ENCODE results near the gene PFDN6. TPM values are rescaled to one million over a fixed set of nuclear protein-coding genes. Genes with fewer than 3 reads are reported as not detected.

PFDN6 gene
- total RNA-seq, 3 donors from 2014 or later (not counting 1 experiment from before 2014, with no cell fraction given) = 19.2 to 26.5 (median 22.7) TPM

DNA sequence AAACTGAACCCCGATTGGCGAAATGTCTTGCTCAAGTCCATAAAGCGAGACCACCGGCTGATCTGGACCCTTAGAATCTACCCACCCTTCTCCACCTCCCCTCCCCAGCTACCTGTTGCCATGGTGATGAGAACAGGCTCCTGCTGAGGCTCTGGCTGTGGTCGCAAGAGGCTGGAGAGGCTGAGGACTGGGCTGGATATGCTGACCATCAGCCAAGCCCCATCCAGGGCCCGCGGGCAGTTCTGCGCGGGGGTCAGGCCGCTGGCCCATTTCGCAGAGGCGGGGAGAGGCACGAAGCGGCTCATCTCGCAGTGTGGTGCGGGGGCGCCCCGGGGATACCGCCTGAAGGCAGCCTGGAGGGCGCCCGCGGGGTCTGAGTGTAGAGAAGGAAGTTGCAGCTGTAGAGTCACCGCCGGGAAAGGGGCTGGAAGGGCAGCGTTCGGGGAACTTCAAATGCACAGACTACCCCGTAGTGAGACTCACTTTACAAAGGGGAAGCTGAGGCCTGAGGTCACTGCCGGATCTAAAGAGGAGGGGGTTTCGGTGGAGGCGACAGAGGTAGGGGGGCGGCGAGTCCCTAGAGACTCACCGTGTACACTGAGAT lies 23.8 kb downstream of the PFDN6 start:
- H3K9me3 ChIP-seq (ENCODE audit: control insufficient read depth, insufficient read depth, low read length) = no peaks in the 10 kb centered on the region
- ATAC-seq (peak in 2 of 3 donors; percentile 1 to 2), DNase-seq (peak; percentile 52 to 63)
- H3K4me1 ChIP-seq (ENCODE audit: control insufficient read depth, insufficient read depth, low read length) = peaks cover 52% of the 10 kb centered on the region
- H3K4me3 ChIP-seq (ENCODE audit: low read length) = peak overlapping the region; percentile 91
- no peaks in the 10 kb centered on the region for H3K27me3 Mint-ChIP-seq (ENCODE audit: low read depth in 2 of 2)
- H3K9me3 Mint-ChIP-seq = no peaks in the 10 kb centered on the region
- peak overlapping the region; percentile 96 for H3K4me3 Mint-ChIP-seq
- peak overlapping the region; percentile 98 for H3K27ac ChIP-seq (ENCODE audit: low read length)
- TF ChIP-seq, protein P1, sequence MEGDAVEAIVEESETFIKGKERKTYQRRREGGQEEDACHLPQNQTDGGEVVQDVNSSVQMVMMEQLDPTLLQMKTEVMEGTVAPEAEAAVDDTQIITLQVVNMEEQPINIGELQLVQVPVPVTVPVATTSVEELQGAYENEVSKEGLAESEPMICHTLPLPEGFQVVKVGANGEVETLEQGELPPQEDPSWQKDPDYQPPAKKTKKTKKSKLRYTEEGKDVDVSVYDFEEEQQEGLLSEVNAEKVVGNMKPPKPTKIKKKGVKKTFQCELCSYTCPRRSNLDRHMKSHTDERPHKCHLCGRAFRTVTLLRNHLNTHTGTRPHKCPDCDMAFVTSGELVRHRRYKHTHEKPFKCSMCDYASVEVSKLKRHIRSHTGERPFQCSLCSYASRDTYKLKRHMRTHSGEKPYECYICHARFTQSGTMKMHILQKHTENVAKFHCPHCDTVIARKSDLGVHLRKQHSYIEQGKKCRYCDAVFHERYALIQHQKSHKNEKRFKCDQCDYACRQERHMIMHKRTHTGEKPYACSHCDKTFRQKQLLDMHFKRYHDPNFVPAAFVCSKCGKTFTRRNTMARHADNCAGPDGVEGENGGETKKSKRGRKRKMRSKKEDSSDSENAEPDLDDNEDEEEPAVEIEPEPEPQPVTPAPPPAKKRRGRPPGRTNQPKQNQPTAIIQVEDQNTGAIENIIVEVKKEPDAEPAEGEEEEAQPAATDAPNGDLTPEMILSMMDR (IDR thresholded peaks at IDR 0.05) = no peak
- H3K27me3 ChIP-seq (ENCODE audit: control insufficient read depth, insufficient read depth, low read length) = no peaks in the 10 kb centered on the region
- H3K27ac Mint-ChIP-seq = peak overlapping the region; percentile 98 to 99
- H3K36me3 Mint-ChIP-seq = peaks cover 3% of the 10 kb centered on the region
- peaks cover 16% of the 10 kb centered on the region for H3K36me3 ChIP-seq (ENCODE audit: control insufficient read depth, insufficient read depth, low read length)
- peaks cover 38 to 74% of the 10 kb centered on the region in 2 donors for H3K4me1 Mint-ChIP-seq
- intact Hi-C loops (cut with micrococcal nuclease) = loop anchor here (2.0 kb wide), 2 partner anchors 14 to 106 kb away; partner anchors contain the start of genes CUTA and RGL2
- under 1% methylated on average over 33 of the region's 33 CpGs for WGBS (ENCODE audit: insufficient coverage)

DNA sequence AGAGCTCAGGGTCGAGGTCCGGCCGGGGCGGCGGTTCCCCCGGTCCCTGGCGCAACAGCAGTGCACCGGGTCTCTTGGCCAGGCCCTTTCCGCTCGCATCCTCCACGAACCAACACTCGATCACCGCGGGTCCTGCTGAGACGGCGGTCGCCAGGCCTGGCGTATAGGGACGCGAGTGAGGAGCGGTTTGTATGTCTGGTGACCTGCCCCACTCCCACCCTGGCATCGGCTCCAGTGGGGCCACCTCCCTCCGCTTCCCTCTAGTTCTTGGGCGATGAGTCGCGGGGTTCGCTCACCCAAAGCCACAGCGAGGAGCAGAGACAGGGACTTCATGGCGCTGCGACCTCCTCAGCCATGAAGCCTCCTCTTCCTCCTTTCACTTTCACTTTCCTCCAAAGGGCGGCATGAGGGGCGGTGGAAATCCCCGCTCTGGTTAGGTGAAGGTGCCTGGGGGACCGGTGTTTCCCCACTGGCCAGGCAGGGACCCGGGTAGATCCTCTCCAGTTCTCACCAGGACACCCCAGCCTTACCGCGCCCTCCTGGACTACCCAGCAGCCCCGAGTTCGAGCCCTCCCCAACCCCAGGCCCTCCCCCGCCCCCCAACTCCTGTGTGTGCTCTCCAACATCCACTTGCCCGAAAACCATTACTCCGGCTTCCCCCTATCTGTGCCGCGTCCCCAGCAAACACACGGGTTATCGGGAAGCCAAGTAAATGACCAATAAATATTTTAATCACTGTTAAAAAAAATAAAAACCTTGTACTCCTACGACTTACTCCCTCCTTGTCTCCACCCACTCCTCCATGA lies 24.5 kb downstream of the PFDN6 start, which contains the start of gene TAPBP:
Gene TAPBP, minus strand, starts transcription at position 370 of the 806 bp plus-strand sequence. Its CDS starts 37 bp downstream, at position 333.
- TF ChIP-seq, protein P1 (IDR thresholded peaks at IDR 0.05) = no peak
- H3K36me3 ChIP-seq (ENCODE audit: control insufficient read depth, insufficient read depth, low read length) = peaks cover 17% of the 10 kb centered on the region
- H3K4me1 ChIP-seq (ENCODE audit: control insufficient read depth, insufficient read depth, low read length) = peaks cover 59% of the 10 kb centered on the region
- under 1% methylated on average over 43 of the region's 47 CpGs for WGBS (ENCODE audit: insufficient coverage)
- no peaks in the 10 kb centered on the region for H3K27me3 ChIP-seq (ENCODE audit: control insufficient read depth, insufficient read depth, low read length)
- Mint-ChIP-seq H3K27ac (peak within 1 kb of the TSS; percentile 98 to 99), H3K27me3 (ENCODE audit: low read depth in 2 of 2) (no peaks in the 10 kb centered on the region), H3K4me1 (peaks cover 40 to 74% of the 10 kb centered on the region in 2 donors), H3K9me3 (no peaks in the 10 kb centered on the region), H3K4me3 (peak within 1 kb of the TSS; percentile 96), H3K36me3 (peaks cover 10% of the 10 kb centered on the region)
- H3K4me3 ChIP-seq (ENCODE audit: low read length) = peak within 1 kb of the TSS; percentile 91
- DNase-seq (peak; percentile 84 to 96), ATAC-seq (peak; percentile 56 to 73 (median 68))
- no peaks in the 10 kb centered on the region for H3K9me3 ChIP-seq (ENCODE audit: control insufficient read depth, insufficient read depth, low read length)
- peak within 1 kb of the TSS; percentile 98 for H3K27ac ChIP-seq (ENCODE audit: low read length)
- intact Hi-C loops (cut with micrococcal nuclease) = loop anchor here (1.0 to 2.0 kb wide), 4 partner anchors 15 to 105 kb away; partner anchors contain the start of genes B3GALT4, CUTA, KIFC1 and RGL2

DNA sequence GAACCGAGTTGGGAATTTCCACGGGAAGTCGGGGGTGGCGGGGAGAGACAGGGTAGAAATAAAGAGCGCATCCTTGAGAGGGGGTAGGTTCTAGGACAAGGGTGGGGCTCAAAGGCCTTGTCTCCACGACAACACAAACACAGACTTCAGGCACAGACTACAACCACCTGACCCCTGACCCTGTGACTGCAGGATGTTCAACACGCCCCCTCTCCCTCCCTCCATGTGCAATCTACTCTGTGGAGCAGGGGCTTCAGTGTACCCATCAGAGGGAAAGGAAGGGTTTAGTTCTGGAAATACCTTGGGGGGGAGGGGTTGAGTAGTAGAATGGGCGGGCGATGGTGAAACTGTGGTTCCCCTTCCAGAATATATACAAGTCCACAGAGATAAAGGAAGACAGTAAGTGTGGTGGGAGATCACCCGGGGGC lies 25.1 kb downstream of the PFDN6 start:
- peaks cover 46 to 80% of the 10 kb centered on the region in 2 donors for H3K4me1 Mint-ChIP-seq
- ATAC-seq (peak; percentile 32 to 52 (median 40)), DNase-seq (peak; percentile 55 to 93)
- Histone ChIP-seq H3K4me3 (ENCODE audit: low read length) (peak overlapping the region; percentile 91), H3K27me3 (ENCODE audit: control insufficient read depth, insufficient read depth, low read length) (no peaks in the 10 kb centered on the region), H3K36me3 (ENCODE audit: control insufficient read depth, insufficient read depth, low read length) (peaks cover 23% of the 10 kb centered on the region), H3K4me1 (ENCODE audit: control insufficient read depth, insufficient read depth, low read length) (peaks cover 66% of the 10 kb centered on the region), H3K9me3 (ENCODE audit: control insufficient read depth, insufficient read depth, low read length) (no peaks in the 10 kb centered on the region), H3K27ac (ENCODE audit: low read length) (peak overlapping the region; percentile 98)
- H3K36me3 Mint-ChIP-seq = peaks cover 16% of the 10 kb centered on the region
- intact Hi-C loops (cut with micrococcal nuclease) = loop anchor here (1.0 kb wide), 2 partner anchors 37 to 77 kb away; partner anchors contain the start of genes B3GALT4 and KIFC1
- WGBS (ENCODE audit: insufficient coverage) = 23% methylated on average over 3 of the region's 10 CpGs
- peak overlapping the region; percentile 98 to 99 for H3K27ac Mint-ChIP-seq
- peak overlapping the region; percentile 96 for H3K4me3 Mint-ChIP-seq
- no peaks in the 10 kb centered on the region for H3K9me3 Mint-ChIP-seq
- no peaks in the 10 kb centered on the region for H3K27me3 Mint-ChIP-seq (ENCODE audit: low read depth in 2 of 2)
- TF ChIP-seq, protein P1 (IDR thresholded peaks at IDR 0.05) = no peak
